H7 (cell line): ENCODE results near the gene CDK15. TPM values are rescaled to one million over a fixed set of nuclear protein-coding genes. Genes with fewer than 3 reads are reported as not detected.

Source experiments
- DNase-seq: peaks from one replicate; pipeline ENCODE4 v3.0.0; 2012
- H3K27me3 ChIP-seq: 2 replicates; pipeline ENCODE4 v1.6.0; 2011; ENCODE audit warnings: mild to moderate bottlenecking, low read length; ENCODE audit not compliant: control insufficient read depth, insufficient read depth
- H3K36me3 ChIP-seq: replicated peaks from 2 replicates; pipeline ENCODE4 v1.5.1; 2011; ENCODE audit warnings: low read length; ENCODE audit not compliant: control insufficient read depth, insufficient read depth
- H3K4me3 ChIP-seq: 2 replicates; pipeline ENCODE4 v1.5.1; 2011; ENCODE audit warnings: low read depth, mild to moderate bottlenecking, control low read depth, low read length, moderate library complexity; ENCODE audit not compliant: insufficient read depth
- total RNA-seq: library from RNA; depleted of rRNA; stranded (reverse); fragments of >200 nt; shearing (Covaris generic); gene quantifications from 2 replicates; pipeline ENCODE4 v1.2.3, GENCODE V29; 2014

The CDK15 gene
- total RNA-seq, 1 experiment from 2014 or later = not detected

DNA sequence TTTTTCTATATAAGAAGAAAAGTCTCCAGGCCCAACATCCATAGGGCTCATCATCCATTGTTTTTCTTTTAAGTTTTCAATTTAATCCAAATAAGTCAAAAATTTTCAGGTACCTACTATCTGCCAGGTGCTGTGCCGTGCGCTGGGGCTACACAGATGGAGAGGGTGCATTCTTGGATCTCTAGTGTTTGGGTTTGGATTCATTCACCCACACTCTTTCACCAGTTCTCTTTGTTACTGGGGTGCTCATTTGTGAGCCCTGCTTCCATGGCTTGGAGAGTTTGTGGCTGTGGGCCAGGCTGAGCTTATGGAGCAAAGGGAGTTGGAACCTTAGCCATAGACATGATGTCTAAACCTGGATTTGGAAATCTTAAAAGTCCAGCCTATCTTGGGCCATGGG is 51.0 kb downstream of the CDK15 start:
- DNase-seq = no peak
- H3K4me3 ChIP-seq = no peak overlapping the region

GRCh38 chr2:201858281-201859184 is 52.2 kb downstream of the CDK15 start:
- Histone ChIP-seq H3K36me3 (no peaks in the 10 kb centered on the region), H3K4me3 (peak overlapping the region; percentile 26), H3K27me3 (no peaks in the 10 kb centered on the region)
- peak; percentile 65 for DNase-seq

More for the DNA sequence above, 51.0 kb downstream of the CDK15 start:
- Histone ChIP-seq H3K36me3 (no peaks in the 10 kb centered on the region), H3K27me3 (no peaks in the 10 kb centered on the region)

GRCh38 chr2:201859949-201860348 is 53.6 kb downstream of the CDK15 start:
- no peak overlapping the region for H3K4me3 ChIP-seq
- no peak for DNase-seq
- H3K36me3 ChIP-seq = no peaks in the 10 kb centered on the region
- no peaks in the 10 kb centered on the region for H3K27me3 ChIP-seq

GRCh38 chr2:201860636-201861066 is 54.3 kb downstream of the CDK15 start:
- DNase-seq = peak; percentile 54
- Histone ChIP-seq H3K27me3 (no peaks in the 10 kb centered on the region), H3K4me3 (no peak overlapping the region), H3K36me3 (no peaks in the 10 kb centered on the region)

GRCh38 chr2:201862843-201863242 is 56.5 kb downstream of the CDK15 start:
- no peak overlapping the region for H3K4me3 ChIP-seq
- no peak for DNase-seq
- H3K27me3 ChIP-seq = no peaks in the 10 kb centered on the region
- H3K36me3 ChIP-seq = no peaks in the 10 kb centered on the region

GRCh38 chr2:201866643-201867473 is 60.5 kb downstream of the CDK15 start:
- Histone ChIP-seq H3K36me3 (no peaks in the 10 kb centered on the region), H3K4me3 (no peak overlapping the region), H3K27me3 (no peaks in the 10 kb centered on the region)
- no peak for DNase-seq

GRCh38 chr2:201871471-201871870 is 65.1 kb downstream of the CDK15 start:
- Histone ChIP-seq H3K4me3 (no peak overlapping the region), H3K27me3 (no peaks in the 10 kb centered on the region), H3K36me3 (no peaks in the 10 kb centered on the region)
- DNase-seq = no peak

- DNase-seq = no peak
- H3K36me3 ChIP-seq = no peaks in the 10 kb centered on the region
- no peaks in the 10 kb centered on the region for H3K27me3 ChIP-seq
- no peak overlapping the region for H3K4me3 ChIP-seq
Measured at GRCh38 chr2:201872591-201872990, 66.3 kb downstream of the CDK15 start.

GRCh38 chr2:201879996-201880395 is 73.7 kb downstream of the CDK15 start:
- Histone ChIP-seq H3K4me3 (no peak overlapping the region), H3K36me3 (no peaks in the 10 kb centered on the region), H3K27me3 (no peaks in the 10 kb centered on the region)
- no peak for DNase-seq

GRCh38 chr2:201880579-201880978 is 74.2 kb downstream of the CDK15 start:
- no peaks in the 10 kb centered on the region for H3K36me3 ChIP-seq
- H3K4me3 ChIP-seq = no peak overlapping the region
- DNase-seq = no peak
- no peaks in the 10 kb centered on the region for H3K27me3 ChIP-seq

GRCh38 chr2:201880993-201881611 is 74.8 kb downstream of the CDK15 start:
- no peaks in the 10 kb centered on the region for H3K36me3 ChIP-seq
- no peaks in the 10 kb centered on the region for H3K27me3 ChIP-seq
- no peak overlapping the region for H3K4me3 ChIP-seq
- no peak for DNase-seq

DNA sequence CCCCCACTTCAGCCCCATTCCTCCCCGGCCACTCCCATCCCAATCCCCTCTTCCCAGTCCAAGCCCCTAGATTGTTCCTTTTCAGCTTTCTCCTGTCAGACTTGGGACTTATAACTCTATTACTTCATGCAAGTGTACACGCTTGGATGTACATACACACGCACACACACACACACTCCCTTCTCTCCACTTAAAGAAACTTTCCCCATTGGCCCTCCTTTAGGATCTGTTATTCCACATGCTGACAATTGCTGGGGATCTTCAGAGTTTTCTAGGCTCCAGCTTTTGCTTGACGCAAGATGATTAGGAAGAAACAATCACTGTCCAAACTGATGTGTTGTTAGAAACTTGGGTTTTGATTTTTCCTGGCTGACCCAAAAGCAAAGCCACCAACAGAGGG is 75.4 kb downstream of the CDK15 start:
- DNase-seq = no peak
- no peaks in the 10 kb centered on the region for H3K36me3 ChIP-seq
- no peak overlapping the region for H3K4me3 ChIP-seq
- no peaks in the 10 kb centered on the region for H3K27me3 ChIP-seq

DNA sequence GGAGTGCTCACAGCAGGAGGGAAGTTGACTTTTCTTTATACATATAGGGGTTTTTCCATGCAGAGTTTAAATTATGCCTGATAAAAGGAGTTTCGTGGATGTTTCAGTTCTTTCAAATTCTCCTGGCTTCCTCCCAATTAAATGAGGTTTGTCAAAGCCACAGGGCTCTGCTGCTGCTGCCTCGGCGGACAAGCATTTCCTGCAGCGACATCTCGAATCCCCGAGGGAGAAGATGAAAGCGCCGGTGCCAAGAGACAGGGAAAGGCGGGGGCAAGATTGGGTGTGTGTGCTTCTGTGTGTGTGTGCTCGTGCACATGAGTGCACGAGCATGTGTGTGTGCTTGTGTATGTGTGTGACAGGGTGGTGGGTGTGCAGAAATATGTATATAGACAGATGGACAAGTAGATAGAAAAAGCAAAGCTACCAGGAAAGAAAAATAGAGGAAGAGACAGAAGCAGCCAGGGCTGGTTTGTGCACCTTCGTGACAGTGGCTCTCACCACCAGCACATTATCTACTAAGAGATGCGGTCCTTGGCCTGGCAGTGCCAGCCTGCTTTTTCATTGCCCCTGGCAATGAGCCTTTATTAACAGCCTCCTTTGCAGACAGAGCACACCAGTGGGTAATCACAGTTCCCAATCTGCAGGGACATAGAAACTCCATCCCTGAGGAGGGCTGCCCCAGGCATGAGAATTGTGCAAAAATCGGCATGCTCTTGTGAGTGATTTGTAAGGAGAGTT is 76.2 kb downstream of the CDK15 start:
- DNase-seq = no peak
- Histone ChIP-seq H3K36me3 (no peaks in the 10 kb centered on the region), H3K4me3 (no peak overlapping the region), H3K27me3 (no peaks in the 10 kb centered on the region)
